HFF-Myc (cell line): ENCODE results near the gene GLDC.

Experiments used
- DNase-seq: peaks from one replicate; pipeline ENCODE4 v3.0.0-alpha.2; 2011; ENCODE audit warnings: low read depth; ENCODE audit errors: extremely low read depth
- H3K4me3 ChIP-seq: replicated peaks from 2 replicates; pipeline ENCODE4 v1.5.1; 2011; ENCODE audit warnings: low read depth, mild to moderate bottlenecking, control low read depth, low read length
- CTCF ChIP-seq: IDR thresholded peaks from 2 replicates; pipeline ENCODE4 v1.5.1; 2012; ENCODE audit warnings: mild to moderate bottlenecking, low read depth, low read length, control low read depth; ENCODE audit errors: missing control alignments

Gene GLDC

GRCh38 chr9:6490863-6491262 is 154.7 kb downstream of the GLDC start:
- no peak overlapping the region for H3K4me3 ChIP-seq
- no peak for TF ChIP-seq CTCF
- no peak for DNase-seq

GRCh38 chr9:6489099-6489498 is 156.4 kb downstream of the GLDC start:
- TF ChIP-seq CTCF, result no peak

GRCh38 chr9:6488395-6488794 is 157.1 kb downstream of the GLDC start:
- peak; percentile 7 for TF ChIP-seq CTCF
- no peak overlapping the region for H3K4me3 ChIP-seq
- DNase-seq, result no peak

More at GRCh38 chr9:6489099-6489498, 156.4 kb downstream of the GLDC start:
- no peak overlapping the region for H3K4me3 ChIP-seq
- no peak for DNase-seq

- H3K4me3 ChIP-seq, result no peak overlapping the region
- no peak for TF ChIP-seq CTCF
- DNase-seq, result no peak
These were observed 161.3 kb downstream of the GLDC start for GRCh38 chr9:6484210-6484609.
